Gastroesophageal sphincter (tissue), 4 donors: ENCODE data around the gene THBS3. TPM values are rescaled to one million over a fixed set of nuclear protein-coding genes. Genes with fewer than 3 reads are reported as not detected.

Source experiments
- ATAC-seq: fragments of 150-250 bp; one replicate; pipeline ENCODE4 v1.9.1; 2016; ENCODE audit warnings: mild to moderate bottlenecking, moderate library complexity
- H3K27ac ChIP-seq, 4 donors: fragments of 200-600 bp; sonication (generic) in 3 of 4; 1 replicate in 3 of 4; 2 replicates in 1 of 4; pipeline ENCODE4 v1.5.1; 2016 to 2019
- H3K27me3 ChIP-seq: fragments of 200-600 bp; sonication (generic); one replicate; pipeline ENCODE4 v1.5.1; 2019
- H3K36me3 ChIP-seq, 2 donors: fragments of 200-600 bp; sonication (generic); one replicate each; pipeline ENCODE4 v1.5.1; 2019; ENCODE audit warnings: control low read depth in 1 of 2
- H3K4me1 ChIP-seq, 3 donors: fragments of 200-600 bp; sonication (generic); 1 replicate in 2 of 3; 2 replicates in 1 of 3; pipeline ENCODE4 v1.5.1; 2016 to 2019; ENCODE audit warnings: control low read depth in 2 of 3
- H3K4me3 ChIP-seq, 2 donors: fragments of 200-600 bp; sonication (generic); one replicate each; pipeline ENCODE4 v1.5.1; 2019; ENCODE audit warnings: mild to moderate bottlenecking in 1 of 2, moderate library complexity in 1 of 2
- H3K9me3 ChIP-seq, 3 donors: fragments of 200-600 bp; sonication (generic); one replicate each; pipeline ENCODE4 v1.5.1; 2017 to 2019; ENCODE audit warnings: control low read depth in 2 of 3
- EP300 ChIP-seq: sonication (generic); formaldehyde crosslinking; IDR thresholded peaks from one replicate; pipeline ENCODE4 v1.6.1; 2017; ENCODE audit warnings: antibody characterized with exemption, mild to moderate bottlenecking
- POLR2A ChIP-seq, 2 donors: fragments of 450-650 bp; IDR thresholded peaks; one replicate each; pipeline ENCODE4 v1.6.1; 2017; ENCODE audit warnings: antibody characterized with exemption in 2 of 2, mild to moderate bottlenecking in 2 of 2, moderate library complexity in 1 of 2
- POLR2AphosphoS5 ChIP-seq: sonication (generic); formaldehyde crosslinking; IDR thresholded peaks from one replicate; pipeline ENCODE4 v1.6.1; 2017; ENCODE audit warnings: antibody characterized with exemption
- WGBS, 2 donors: methylation state at CpG; one replicate each; pipeline ENCODE4 v1.1.5; 2018; ENCODE audit warnings: low coverage in 1 of 2; 5-methylcytosine and 5-hydroxymethylcytosine counted together
- total RNA-seq, 4 donors: library from RNA; depleted of rRNA; stranded (reverse); fragments of >200 nt; gene quantifications; one replicate each; pipeline ENCODE4 v1.1.0, GENCODE V29; 2016
- TF ChIP-seq, protein P1 (sequence below), 4 experiments: fragments of 200-600 bp in 2 of 4; fragments of 450-650 bp in 2 of 4; sonication (generic) in 1 of 4; IDR thresholded peaks; one replicate each; pipeline ENCODE4 v1.5.1; 2017 to 2019; ENCODE audit warnings: antibody characterized with exemption in 4 of 4, mild to moderate bottlenecking in 2 of 4, moderate library complexity in 2 of 4

Gene THBS3
- total RNA-seq, 4 donors from 2014 or later: 17.9 to 25.6 (median 20.1) TPM

DNA sequence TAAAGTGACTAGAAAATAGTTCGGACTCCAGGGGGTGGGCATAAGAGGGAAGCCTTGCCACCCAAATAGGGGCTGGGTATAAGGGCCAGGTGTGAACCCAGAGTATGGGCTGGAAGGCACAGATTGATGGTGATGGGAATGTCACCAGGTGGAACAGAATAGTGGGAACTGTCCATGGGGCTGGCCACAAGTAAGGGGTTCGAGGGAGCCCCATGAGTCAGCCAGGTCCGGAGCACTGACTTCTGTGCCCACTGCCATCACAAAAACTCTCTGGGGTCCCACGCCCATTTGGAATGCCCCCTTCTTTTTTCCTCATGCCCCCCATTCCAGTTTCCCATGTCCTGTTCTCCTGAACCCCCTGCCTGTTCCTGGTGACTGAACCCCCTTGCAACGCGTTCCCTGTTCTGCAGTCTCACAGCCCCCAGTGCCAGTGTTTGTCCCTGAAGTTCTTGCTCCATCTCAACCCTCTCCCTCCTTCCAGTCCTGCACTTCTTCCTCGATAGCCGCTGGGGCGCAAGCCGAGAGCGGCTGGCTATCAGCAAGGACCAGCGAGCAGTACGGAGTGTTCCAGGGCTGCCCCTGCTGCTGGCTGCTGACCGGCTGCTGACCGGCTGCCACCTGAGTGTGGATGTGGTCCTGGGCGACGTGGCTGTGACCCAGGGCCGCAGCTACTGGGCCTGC lies 26.2 kb downstream of the THBS3 start:
- TF ChIP-seq POLR2A (IDR thresholded peaks at IDR 0.05): no peak
- TF ChIP-seq EP300: no peak
- TF ChIP-seq, protein P1, sequence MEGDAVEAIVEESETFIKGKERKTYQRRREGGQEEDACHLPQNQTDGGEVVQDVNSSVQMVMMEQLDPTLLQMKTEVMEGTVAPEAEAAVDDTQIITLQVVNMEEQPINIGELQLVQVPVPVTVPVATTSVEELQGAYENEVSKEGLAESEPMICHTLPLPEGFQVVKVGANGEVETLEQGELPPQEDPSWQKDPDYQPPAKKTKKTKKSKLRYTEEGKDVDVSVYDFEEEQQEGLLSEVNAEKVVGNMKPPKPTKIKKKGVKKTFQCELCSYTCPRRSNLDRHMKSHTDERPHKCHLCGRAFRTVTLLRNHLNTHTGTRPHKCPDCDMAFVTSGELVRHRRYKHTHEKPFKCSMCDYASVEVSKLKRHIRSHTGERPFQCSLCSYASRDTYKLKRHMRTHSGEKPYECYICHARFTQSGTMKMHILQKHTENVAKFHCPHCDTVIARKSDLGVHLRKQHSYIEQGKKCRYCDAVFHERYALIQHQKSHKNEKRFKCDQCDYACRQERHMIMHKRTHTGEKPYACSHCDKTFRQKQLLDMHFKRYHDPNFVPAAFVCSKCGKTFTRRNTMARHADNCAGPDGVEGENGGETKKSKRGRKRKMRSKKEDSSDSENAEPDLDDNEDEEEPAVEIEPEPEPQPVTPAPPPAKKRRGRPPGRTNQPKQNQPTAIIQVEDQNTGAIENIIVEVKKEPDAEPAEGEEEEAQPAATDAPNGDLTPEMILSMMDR (IDR thresholded peaks at IDR 0.05): no peak
- no peak for TF ChIP-seq POLR2AphosphoS5
- H3K9me3 ChIP-seq: no peaks in the 10 kb centered on the region
- 91 to 100% methylated on average over 3 to 6 of the region's 18 CpGs for WGBS, 2 donors
- H3K27me3 ChIP-seq: no peaks in the 10 kb centered on the region
- peaks cover 0 to 15% (median 5%) of the 10 kb centered on the region in 3 donors for H3K4me1 ChIP-seq
- no peak for ATAC-seq
- no peak overlapping the region for H3K4me3 ChIP-seq
- no peak overlapping the region for H3K27ac ChIP-seq
- peaks cover 0 to 7% of the 10 kb centered on the region in 2 donors for H3K36me3 ChIP-seq

DNA sequence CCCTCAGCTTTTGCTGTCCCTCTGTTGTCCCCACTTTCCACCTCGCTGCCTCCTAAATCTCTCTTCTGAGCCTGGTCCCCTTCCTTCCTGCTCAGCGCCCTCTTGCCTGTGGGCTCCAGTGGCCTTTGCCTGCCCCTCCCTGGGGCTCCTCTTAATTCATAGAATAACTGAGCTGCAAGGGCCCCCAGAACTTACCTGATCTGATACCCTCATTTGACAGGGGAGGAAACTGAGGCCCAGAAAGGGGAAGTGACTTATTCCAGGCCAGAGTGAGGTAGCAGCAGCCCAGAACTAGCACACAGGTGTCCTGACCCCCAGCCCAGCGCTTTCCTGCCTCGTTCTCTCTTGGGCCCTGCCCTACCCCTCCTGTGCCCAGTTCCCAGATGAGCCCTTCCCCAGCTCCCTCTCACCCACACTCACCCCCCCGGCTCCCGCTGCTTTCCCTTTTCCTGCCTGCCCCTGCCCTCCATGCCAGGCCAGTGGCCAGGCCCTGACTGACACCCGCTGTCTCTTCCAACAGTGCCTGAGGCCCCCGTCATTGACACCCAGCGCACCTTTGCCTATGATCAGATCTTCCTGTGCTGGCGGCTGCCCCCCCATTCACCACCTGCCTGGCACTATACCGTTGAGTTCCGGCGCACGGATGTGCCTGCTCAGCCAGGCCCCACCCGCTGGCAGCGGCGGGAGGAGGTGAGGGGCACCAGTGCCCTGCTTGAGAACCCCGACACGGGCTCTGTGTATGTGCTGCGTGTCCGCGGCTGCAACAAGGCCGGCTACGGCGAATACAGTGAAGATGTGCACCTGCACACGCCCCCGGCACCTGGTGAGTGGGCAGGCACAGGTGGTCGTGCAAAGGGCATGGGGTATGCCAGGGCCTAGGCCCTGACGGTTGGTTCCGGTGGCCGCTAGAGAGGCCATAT lies 28.3 kb downstream of the THBS3 start:
- no peaks in the 10 kb centered on the region for H3K9me3 ChIP-seq
- H3K4me1 ChIP-seq: peaks cover 0 to 18% (median 9%) of the 10 kb centered on the region in 3 donors
- 86 to 100% methylated on average over 1 to 7 of the region's 31 CpGs for WGBS, 2 donors
- ATAC-seq: no peak
- peaks cover 0 to 7% of the 10 kb centered on the region in 2 donors for H3K36me3 ChIP-seq
- TF ChIP-seq POLR2AphosphoS5 (no peak), EP300 (no peak), POLR2A (IDR thresholded peaks at IDR 0.05) (no peak)
- TF ChIP-seq, protein P1 (IDR thresholded peaks at IDR 0.05): no peak
- H3K4me3 ChIP-seq: no peak overlapping the region
- H3K27me3 ChIP-seq: peaks cover 17% of the 10 kb centered on the region
- H3K27ac ChIP-seq: no peak overlapping the region

DNA sequence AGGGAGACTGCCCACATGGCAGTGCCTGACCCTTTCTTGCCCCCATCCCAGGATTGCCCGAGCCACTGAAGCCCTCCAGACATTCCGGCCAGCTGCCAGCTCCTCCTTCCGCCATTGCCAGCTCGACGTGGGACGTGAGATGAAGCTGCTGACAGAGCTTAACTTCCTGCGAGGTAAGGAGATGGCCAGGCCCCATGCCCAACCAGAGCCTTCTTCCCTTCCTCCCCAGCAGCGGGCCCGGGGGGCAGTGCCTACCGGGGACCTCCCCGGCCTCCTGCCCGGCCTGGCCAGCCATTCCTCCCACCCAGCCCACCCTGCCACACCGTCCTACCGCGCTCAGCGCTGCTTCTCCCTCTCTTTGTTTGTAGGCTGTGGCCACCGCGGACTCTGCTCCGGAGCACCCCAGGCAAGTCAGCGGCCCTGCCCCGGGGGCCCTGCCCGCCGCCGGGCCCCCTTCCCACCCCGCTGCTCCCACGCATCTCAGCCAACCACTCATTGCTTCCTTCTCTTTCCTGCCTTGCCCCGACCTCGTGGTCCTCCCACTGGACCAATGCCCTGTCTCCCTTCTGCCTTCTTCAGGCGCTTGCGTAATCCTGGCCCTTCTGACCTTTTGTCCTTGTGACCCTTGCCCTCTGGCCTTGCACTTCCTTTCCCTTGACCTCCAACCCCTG lies 29.1 kb downstream of the THBS3 start:
- H3K4me1 ChIP-seq: peaks cover 0 to 26% (median 13%) of the 10 kb centered on the region in 3 donors
- 79% methylated on average over 6 of the region's 30 CpGs; no CpG with 5 or more reads in 1 of the 2 donors for WGBS, 2 donors
- no peak for ATAC-seq
- H3K27me3 ChIP-seq: peaks cover 25% of the 10 kb centered on the region
- TF ChIP-seq, protein P1 (IDR thresholded peaks at IDR 0.05): no peak
- no peak for TF ChIP-seq POLR2AphosphoS5
- TF ChIP-seq EP300: no peak
- no peak for TF ChIP-seq POLR2A (IDR thresholded peaks at IDR 0.05)
- H3K9me3 ChIP-seq: no peaks in the 10 kb centered on the region
- H3K4me3 ChIP-seq: no peak overlapping the region
- H3K36me3 ChIP-seq: peaks cover 0 to 7% of the 10 kb centered on the region in 2 donors
- H3K27ac ChIP-seq: no peak overlapping the region

DNA sequence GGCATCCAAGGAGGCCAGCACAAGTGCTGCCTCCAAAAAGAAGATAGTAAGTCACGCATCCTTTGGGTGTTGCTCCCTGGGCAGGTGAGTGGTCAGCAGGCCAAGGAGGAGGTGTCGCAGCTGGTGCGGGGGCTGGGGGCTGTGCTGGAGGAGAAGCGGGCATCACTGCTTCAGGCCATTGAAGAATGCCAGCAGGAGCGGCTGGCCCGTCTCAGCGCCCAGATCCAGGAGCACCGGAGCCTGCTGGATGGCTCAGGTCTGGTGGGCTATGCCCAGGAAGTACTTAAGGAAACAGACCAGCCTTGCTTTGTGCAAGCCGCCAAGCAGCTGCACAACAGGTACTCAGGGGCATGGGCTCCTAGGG lies 29.8 kb downstream of the THBS3 start:
- H3K27me3 ChIP-seq: peaks cover 28% of the 10 kb centered on the region
- no peak overlapping the region for H3K27ac ChIP-seq
- TF ChIP-seq POLR2AphosphoS5: no peak
- TF ChIP-seq POLR2A (IDR thresholded peaks at IDR 0.05): no peak
- no peak for TF ChIP-seq EP300
- TF ChIP-seq, protein P1 (IDR thresholded peaks at IDR 0.05): no peak
- ATAC-seq: no peak
- WGBS, 2 donors: no CpG with 5 or more reads among the region's 9 CpGs
- no peak overlapping the region for H3K4me3 ChIP-seq
- peaks cover 0 to 7% of the 10 kb centered on the region in 2 donors for H3K36me3 ChIP-seq
- H3K9me3 ChIP-seq: no peaks in the 10 kb centered on the region
- peaks cover 0 to 30% (median 17%) of the 10 kb centered on the region in 3 donors for H3K4me1 ChIP-seq
